HG03342 (cell line): ENCODE measurements around the gene HHATL.

Experiments
- ATAC-seq: cut with Tn5 transposase; IDR thresholded peaks from one replicate; pipeline ENCODE4 v1.9.1; 2021; ENCODE audit warnings: mild to moderate bottlenecking, moderate library complexity; ENCODE audit not compliant: unreplicated experiment

The HHATL gene

DNA sequence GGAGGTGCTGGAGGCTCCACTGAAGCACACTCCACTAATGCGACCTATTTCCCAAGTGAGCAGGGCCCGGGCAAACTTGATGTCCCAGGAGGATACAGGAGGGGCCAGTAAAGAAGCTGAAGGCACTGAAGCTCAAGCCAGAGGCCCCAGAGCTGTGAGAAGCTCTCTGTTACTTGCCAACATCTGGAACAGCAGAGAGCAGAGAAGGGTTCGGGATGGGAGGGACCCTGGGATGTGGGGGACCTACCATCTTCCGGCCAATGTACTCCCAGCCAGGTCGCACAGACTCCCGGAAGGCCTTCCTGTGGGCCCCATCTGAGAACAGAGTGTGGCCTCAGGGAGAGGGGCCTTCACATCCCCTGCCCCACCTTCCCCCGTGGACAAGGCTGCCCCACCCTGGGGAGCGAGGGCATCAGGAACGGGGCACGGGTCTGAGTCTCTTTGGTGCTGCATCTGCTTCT is 3.1 kb downstream of the HHATL start:
- ATAC-seq, result no peak

DNA sequence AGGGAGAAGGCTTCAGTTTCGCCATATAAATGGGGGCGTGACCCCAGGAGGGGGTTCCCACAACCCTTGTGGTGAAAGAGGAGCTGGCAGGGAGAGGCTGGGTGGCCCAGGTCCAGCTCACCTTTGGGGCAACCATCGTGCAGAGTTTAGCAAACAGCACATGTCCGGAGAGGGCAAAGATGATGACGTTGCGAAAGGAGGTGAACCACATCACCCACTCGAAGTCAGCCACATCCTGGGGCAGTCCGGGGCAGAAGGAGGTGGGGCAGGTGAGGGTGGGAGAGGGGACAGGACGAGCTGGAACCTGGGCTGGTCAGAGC is 3.7 kb downstream of the HHATL start:
- ATAC-seq, result no peak

DNA sequence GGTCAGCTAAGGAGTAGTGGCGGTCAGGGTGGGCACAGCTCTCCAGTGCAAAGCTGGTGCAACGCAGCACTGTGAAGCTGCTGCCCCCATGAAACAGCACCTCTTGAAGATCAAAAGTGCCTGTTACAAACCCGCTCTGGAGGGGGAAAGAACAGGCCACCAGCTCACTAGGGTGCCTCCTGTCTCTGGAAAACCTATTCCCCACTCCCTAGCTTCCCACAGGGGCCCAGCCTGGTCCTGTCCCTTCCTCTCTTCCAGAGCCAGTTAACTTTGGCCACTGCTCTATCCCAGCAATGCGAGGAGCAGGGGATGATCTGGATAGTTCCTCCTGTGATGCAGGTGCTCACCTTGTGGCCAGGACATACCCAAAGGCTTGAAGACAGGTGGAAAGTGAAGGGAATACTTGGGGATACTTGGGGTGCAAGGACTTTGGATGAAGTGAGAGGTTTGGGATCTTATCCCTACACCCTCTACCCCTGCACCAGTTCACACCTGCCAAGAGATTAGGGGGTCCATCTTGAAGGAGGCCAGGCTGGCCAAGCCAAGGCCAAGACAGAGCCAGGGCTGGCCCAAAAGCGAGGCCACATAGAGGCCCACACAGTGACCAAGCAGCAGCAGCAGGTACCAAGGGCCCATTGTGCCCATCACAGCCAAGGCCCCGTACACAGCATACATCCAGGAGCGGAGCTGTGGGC is 4.2 kb downstream of the HHATL start:
- no peak for ATAC-seq

DNA sequence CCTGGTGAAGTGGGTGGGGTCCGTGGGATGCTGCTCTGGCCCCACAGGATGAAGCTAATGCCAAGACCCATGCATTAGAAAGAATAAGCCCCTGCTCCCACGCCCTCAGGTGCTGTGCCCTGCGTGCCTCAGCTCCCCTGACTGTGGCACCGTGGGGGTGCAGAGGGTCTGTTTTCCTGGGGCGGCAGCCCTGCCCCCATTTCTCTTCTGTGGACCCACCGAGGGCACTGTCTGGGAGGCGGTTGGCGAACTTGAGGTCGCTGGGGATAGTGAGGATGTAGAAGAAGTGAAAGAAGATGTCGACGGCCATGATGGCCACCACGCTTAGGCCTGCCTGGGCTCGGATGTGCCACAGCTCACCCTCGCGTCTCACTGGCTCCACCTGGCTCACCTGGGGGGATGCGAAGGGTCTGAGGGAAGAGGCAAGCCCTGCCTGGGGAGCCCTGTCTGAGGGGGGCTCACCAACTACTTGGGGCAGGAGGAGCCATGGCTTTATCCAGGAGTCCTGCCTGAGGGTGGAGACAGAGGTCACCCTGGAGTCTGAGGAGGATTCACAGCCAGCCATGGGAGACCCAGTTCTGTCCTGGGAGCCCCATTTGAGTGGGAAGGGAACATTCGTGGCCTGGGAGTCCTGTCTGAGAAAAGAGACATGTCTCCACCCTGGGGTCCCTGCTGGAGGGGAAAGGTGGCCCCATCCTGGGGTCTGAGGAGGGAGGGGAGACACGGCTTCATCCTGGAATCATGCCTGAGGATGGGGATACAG is 5.1 kb downstream of the HHATL start:
- ATAC-seq, result no peak

DNA sequence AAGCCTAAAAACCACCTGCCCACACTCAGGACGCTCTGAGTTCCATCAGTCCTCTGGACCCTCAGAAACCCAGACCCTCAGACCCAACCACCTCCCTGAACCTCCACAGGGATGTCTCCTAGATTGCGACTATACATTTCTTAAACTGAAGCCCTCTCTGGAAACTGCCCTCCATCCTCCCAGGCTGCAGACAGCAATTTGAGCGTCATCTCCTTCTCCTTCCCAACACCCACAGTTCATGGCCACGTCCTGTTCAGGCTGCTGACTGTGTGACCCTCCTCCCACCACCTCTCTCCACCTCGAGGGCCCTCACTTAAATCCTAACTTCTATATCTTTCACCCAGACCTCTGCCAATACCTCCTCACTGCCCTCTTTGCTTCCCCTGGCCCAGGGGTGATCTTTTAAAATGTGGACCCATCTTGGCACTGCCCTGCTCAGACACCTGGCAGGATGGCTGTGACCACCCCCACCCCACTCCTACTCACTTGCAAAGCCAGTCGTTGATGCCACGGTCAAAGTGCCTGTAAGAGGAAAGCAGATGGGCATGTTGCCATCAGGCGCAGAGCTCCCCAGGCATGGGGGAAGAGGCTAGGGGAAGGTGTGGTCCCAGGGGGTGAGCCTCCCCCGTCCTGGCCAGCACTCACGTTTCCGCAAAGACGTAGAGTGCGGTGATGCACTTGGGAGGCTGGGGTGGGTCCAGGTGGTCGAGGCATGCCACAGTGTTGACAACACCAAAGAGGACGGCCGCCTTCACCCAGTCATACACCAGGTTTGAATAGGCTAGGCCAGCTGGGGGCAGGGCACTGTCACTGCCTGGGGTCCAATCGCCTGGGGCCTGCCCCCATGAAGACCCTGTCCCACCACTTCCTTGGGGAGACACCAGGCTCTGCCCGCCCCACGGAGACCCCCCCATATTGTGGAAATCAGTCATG is 6.0 kb downstream of the HHATL start:
- no peak for ATAC-seq

DNA sequence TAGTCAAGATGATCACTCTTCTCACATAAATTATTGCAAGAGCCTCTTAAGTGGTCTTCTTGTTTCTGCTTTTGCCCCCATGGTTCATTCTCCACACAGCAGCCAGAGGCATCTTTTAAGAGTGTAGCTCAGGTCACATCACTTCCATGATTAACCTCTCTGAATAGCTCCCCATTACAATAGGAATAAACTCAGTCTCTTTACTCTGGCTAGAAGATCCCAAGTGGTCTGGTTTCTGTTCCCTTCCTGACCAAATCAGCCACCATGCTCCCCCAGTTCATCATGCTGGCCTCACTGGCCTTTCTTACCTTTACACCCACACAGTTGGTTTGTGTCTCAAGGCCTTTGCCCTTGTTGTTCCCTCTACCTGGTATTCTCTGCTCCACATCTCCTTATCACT is 8.2 kb downstream of the HHATL start:
- ATAC-seq, result no peak

DNA sequence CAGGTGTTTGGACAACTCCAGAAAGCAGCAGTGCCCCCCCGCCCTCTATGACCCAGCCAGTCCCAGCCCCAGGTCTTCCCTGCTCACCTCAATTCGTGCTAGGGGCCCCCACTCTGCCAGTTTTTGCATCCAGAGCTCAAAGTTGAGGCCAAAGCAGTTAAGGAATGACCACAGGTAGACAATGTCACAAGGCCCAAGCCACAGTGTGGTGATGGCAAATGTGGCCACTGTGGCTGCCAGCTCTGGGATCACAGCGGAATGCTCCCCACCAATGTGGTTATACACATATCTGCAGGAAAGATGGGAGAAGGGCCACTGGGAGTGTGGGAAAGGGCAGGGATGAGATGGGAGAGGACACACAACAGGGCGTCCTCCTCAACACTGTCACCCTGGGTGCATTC is 9.1 kb downstream of the HHATL start:
- no peak for ATAC-seq

DNA sequence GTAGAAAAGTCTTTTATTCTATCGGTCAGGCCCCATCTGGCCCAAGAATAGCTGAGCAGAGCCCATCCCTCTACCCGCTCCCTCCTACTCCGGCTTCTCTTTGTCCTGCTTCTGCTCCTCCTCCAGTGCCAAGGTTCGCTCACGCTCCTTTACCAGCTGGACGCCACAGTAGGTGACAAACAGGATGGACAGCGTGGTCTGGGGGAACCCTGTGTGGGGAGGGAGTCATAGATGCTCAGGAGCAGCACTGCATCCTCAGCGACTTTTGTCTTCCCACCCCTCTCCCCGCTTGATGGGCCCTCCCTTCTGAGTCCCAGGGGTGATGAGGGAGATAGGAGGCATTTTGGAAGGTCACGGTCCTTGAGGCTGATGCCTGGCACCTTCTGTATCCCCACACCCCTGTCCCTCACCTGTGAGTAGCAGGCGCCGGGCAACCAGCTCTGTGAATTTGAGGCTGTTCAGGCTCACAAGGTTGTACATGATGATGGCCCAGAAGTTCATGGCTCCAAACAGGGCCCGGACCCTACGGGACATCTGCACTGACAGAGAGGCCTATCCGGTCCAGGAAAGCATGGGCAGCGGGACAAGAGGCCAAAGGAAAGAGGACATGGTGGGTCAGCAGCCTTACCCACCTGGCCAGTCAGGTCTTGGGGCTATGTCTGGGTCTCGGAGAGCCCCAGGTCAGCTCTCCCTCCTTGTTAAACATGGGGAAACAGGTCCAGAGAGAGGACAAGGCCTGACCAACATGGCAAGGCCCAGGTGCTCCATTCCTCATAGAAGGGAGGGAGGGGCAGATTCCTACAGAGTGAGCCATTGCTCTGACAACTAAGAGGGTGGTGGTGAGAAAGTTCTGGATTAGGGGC is 9.7 kb downstream of the HHATL start:
- no peak for ATAC-seq

DNA sequence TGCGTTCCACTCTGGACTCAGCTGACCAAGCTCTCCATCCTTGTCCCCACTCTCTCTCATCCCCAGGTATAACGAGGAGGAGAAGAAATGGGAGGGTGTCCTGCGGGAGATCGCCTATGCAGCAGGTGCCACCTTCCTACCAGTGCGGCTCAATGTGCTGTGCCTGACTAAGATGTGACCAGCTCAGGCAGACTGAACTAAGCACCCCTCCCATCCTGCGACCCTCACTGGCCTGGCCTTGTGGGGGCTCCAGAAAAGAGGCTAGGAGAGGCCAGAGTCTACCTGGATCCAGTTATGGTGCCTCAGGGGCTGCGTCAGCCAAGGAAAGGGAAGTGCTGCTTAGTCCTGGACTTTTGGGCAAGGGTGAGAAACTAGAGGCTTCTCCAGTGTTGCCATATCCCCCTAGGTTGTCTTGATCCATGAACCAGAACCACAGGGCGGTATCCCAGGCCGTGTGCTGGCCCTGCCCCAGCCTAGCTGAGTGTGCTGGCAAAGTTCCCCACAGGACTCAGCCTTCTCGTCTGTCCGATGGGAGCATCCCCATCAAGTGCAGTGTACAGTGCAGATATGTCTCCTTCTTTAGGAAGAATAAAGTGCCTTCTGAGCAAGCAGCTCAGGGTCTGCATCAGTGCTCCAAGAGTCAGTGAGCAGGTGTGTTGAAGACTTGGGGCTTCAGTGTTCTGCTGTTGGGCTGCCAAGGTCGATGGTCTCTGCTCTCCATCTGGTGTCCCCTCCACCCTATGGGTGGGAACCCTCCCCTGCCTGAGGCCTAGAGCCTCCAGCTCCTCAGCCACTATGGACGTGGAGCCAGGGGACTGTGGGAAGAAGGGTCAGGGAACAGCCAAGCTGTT is 10.6 kb downstream of the HHATL start:
- ATAC-seq, result no peak

DNA sequence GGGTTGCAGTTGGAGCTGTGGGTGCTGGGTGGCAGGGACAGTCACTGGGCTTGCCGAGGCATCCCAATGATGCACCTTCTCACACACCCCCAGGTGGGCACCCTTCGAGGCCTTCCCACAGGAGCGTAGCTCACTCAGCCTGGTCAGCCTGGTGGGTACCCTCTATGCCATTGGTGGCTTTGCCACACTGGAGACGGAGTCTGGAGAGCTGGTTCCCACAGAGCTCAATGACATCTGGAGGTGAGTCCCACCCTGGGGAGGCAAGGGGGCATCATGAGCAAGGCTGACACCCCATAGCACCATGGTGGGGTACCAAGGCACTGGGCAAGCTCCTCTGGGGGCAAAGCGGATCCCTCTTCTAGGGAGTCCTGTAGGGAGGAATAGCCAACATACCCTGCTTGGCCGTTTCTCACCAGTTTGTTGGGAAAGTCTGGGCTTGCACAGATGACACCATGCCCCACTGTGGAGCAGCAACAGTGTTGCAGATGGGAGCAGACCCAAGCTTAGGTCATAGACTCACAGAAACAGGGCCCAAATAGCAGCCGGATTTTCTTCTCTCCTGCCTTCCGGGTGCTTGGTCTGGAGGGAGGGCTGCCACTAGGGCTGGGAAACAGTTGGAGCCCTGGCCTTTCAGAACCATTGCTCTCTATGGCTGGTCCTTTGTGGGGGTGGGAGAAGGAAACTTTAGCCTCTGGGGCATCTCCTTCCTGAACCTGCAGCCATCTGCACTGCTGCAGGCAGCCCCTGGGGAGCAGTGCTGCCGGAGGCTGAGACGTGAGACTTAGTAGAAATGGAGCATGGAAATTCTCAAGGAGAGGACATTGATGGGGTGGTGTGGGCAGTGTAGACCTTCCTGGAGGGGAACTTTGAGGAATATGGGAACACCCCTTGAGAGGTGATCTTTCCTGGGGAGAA is 11.6 kb downstream of the HHATL start:
- no peak for ATAC-seq

DNA sequence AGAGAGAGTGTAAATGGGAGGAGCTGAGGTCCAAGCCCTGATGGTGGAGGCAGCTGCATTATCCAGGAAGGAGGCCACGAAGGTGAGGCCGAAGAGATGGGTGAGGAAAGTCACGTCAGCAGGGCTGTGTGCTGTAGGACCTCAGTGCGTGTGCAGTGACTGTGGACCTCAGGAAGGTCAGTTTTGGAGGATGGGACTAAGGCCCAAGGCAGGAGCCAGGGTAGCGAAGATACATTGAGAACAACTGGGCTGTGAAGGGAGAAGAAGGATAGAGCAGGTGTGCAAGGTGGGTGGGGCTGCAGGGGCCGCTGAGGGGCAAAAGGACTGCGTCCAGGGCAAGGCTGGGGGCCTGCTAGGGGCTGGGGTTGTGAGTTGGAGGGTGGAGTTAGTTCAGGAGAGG is 12.4 kb downstream of the HHATL start:
- ATAC-seq, result no peak

DNA sequence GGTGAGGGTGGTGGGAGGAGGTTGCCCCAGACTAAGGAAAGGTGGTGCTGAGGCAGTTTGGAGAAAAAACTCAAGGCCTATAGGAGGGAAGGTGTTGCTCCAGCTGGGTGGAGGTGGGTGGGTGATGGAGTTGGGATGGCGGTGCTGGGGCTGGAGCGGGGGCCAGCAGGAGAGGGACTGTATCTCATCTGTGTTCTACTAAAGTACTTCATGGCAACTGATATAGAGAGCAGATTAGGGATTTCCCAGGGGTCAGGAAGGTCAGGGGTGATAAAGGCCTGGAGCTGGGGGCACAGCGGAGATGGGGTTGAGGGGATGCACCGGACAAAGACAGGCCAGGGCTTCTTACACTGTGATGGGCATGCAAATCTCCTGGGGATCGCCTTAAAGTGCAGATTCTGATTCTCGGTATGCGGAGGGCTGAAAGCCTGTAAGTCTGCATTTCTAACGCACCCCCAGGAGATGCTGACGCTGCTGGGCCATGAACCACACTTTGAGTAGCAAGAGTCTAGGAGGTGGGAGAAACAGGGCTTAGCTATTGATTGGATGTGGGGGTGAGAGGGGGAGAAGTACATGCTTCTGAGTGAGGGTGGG is 13.1 kb downstream of the HHATL start:
- ATAC-seq, result no peak

DNA sequence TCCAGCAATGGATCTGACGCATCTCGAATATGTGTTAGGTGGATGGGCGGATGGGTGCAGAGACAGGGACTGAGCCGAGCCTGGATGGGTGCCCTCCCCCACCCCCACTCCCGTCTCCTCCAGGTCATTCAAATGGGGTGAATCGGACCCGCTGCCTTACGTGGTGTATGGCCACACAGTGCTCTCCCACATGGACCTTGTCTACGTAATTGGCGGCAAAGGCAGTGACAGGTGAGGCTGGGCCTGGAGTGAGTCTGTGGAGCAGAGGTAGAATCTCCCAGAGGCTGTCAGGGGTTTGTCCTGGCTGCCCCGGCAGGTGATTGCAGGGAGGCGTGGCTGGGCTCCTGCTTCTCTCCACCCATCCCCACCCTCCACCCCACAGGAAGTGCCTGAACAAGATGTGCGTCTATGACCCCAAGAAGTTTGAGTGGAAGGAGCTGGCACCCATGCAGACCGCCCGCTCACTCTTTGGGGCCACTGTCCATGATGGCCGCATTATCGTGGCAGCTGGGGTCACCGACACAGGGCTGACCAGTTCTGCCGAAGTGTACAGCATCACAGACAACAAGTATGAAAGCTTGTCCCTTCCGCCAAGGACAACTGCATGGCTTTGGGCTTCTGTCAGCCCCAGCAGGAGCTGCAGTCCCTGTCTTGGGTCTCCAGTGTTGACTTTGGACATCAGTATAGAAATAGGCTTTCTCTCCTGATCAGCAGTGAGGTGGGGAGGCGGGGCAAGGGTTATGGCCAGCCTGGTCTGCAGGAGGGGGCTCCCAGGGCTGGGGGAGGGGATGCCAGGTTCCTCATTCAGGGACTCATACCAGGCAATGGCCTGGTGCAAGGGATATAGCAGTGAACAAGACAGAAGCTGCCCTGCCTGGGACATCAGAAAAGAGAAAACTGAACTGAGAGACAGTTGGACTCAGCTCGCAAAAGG is 13.8 kb downstream of the HHATL start:
- ATAC-seq, result no peak

DNA sequence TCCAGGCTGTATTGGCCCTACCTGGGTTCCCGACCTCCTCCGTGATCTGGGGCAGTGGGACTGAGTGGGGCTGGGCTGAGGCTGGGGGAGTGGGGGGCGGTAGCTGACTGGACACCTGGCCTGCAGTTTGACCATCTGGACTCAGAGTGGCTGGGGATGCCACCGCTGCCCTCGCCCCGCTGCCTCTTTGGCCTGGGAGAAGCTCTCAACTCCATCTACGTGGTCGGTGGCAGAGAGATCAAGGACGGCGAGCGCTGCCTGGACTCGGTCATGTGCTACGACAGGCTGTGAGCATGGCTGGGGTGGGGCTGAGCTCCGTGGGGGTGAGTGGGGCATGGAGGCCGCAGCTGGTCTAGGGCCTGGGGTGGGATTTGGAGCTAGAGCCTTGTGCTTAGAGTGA is 14.6 kb downstream of the HHATL start:
- no peak for ATAC-seq

DNA sequence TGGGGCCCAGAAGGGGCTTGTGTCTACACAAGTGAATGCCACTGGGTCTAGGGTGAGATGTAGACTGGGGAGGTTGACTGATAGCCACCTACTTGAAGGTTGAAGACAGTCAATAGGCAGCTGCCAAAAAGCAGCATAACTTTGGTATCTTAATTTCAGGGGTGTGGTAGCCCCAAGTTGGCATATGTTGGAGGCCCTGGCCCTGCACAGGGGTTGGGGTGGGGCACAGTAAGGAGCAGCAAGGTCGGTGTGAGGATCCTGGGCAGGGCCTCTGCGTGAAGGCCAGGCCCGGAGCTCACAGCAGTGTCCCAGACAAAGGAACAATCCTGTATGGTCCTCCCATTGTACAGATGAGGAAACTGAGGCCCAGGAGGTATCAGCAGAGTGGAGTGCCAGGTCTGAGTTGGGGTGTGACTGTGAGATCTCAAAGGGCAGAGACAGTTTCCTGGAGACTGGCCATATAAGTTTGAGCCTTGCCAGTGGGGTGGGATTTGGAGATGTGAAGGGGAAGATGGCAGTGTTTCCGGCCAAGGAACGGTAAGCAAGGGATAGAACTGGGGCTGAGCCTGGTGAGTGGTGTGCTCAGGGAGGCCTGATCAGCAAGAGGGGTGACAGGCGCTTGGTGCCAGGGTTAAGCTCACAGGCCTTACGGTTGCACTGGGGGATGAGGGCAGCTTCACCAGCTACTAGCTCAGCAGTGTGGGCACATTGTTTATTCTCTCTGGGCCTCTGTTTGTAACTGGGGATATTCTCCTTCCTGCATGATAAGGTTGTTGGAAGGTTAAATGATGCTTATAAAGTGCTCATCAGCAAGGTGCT is 15.6 kb downstream of the HHATL start:
- ATAC-seq, result no peak
